Measurements from ENCODE around the gene NXPE3. TPM values are rescaled to one million over a fixed set of nuclear protein-coding genes. Genes with fewer than 3 reads are reported as not detected.

Gene NXPE3
- total and polyA plus RNA-seq, 10 of the 15 experiments (the other 5 are each of a cell fraction or from before 2014, with no cell fraction given): 2.0 to 8.7 (median 5.2) TPM

- Histone ChIP-seq H3K4me1 (ENCODE audit: control insufficient read depth, insufficient read depth, low read length) (peaks cover 31% of the 10 kb centered on the region), H3K27me3 (replicated peaks in 1 of 2; ENCODE audit: control insufficient read depth in 2 of 2, insufficient read depth in 2 of 2, low read length in 1 of 2) (no peaks in the 10 kb centered on the region), H3K9ac (ENCODE audit: control insufficient read depth, insufficient read depth, low read length) (no peak overlapping the region), H3K9me3 (replicated peaks; ENCODE audit: control insufficient read depth, insufficient read depth, low read length) (peaks cover 5% of the 10 kb centered on the region; the same call in 2 of the 3 replicates), H2AFZ (ENCODE audit: control insufficient read depth, low read depth, low read length) (no peak overlapping the region), H3K4me3 (peak overlapping the region; percentile 7; the same call in 1 of the 2 replicates), H3K79me2 (ENCODE audit: control insufficient read depth, insufficient read depth, low read length) (peaks cover 86% of the 10 kb centered on the region), H4K20me1 (ENCODE audit: control insufficient read depth, insufficient read depth) (0 out of 2 replicates have a peak, but pooled peaks cover 3% of the 10 kb centered on the region), H3K27ac (ENCODE audit: control insufficient read depth, insufficient read depth) (0 out of 2 replicates have a peak overlapping the region, but pooled peaks have one; percentile 22), H3K36me3 (ENCODE audit: control insufficient read depth in 2 of 2, insufficient read depth in 2 of 2, low read length in 1 of 2) (peaks cover 0 to 4% of the 10 kb centered on the region in 2 experiments; a peak in 1 of 4 replicates), H3K4me2 (ENCODE audit: control insufficient read depth, insufficient read depth) (peak overlapping the region; percentile 61)
- SMC1A ChIA-PET (ENCODE audit: uncharacterized antibody, unreplicated experiment): interaction anchor here (0.6 to 3.5 kb wide), 6 partner anchors 9 to 242 kb away, joined by 3 to 34 read pairs (median 5); no protein-coding TSS in a partner anchor
- 23% methylated on average over 3 of the region's 3 CpGs for WGBS (ENCODE audit: insufficient coverage, insufficient replicate concordance, low lambda C conversion rate, missing lambda C conversion rate)
- TF ChIP-seq RBBP5 (conservative IDR thresholded peaks at IDR 0.05) (no peak), NR2C1 (IDR thresholded peaks at IDR 0.05) (no peak), BCL11A (IDR thresholded peaks at IDR 0.05; ENCODE audit: low read depth, low read length) (no peak), MXI1 (IDR thresholded peaks at IDR 0.05; ENCODE audit: low read depth, low read length) (no peak), TAF1 (IDR thresholded peaks at IDR 0.05; ENCODE audit: borderline replicate concordance, low read depth, low read length) (no peak), WRNIP1 (IDR thresholded peaks at IDR 0.05; ENCODE audit: borderline replicate concordance, low read depth, low read length) (no peak), EZH2 (IDR thresholded peaks at IDR 0.05; ENCODE audit: borderline replicate concordance, control insufficient read depth, low read depth, low read length) (no peak)
- BruUV-seq (replicated peaks): no TSS peak
- intact Hi-C loops (cut with micrococcal nuclease; ENCODE audit: unreplicated experiment): no loop called here
- ATAC-seq: no peak
- in situ Hi-C loops (cut with MboI): no loop called here
- RAD21 ChIA-PET (ENCODE audit: unreplicated experiment): interaction anchor here (0.6 to 2.0 kb wide), 11 partner anchors 8 to 382 kb away, joined by 3 to 11 read pairs (median 4); no protein-coding TSS in a partner anchor
- POLR2A ChIA-PET: interaction anchor here (0.6 to 3.2 kb wide), 7 partner anchors 11 to 217 kb away, joined by 3 to 8 read pairs (median 5); no protein-coding TSS in a partner anchor
- no peak for FAIRE-seq
- CTCF ChIA-PET: interaction anchor here (1.4 kb wide), 1 partner anchor 13 kb away, joined by 6 read pairs; no protein-coding TSS in a partner anchor
- no peak for DNase-seq (ENCODE audit: low read depth, low spot score)
Observed at GRCh38 chr3:101842935-101843330, 63.9 kb downstream of the NXPE3 start.
